ENCODE results near the gene MAG. TPM values are rescaled to one million over a fixed set of nuclear protein-coding genes. Genes with fewer than 3 reads are reported as not detected.

MAG gene
- total RNA-seq, 1 experiment from 2014 or later, result not detected

DNA sequence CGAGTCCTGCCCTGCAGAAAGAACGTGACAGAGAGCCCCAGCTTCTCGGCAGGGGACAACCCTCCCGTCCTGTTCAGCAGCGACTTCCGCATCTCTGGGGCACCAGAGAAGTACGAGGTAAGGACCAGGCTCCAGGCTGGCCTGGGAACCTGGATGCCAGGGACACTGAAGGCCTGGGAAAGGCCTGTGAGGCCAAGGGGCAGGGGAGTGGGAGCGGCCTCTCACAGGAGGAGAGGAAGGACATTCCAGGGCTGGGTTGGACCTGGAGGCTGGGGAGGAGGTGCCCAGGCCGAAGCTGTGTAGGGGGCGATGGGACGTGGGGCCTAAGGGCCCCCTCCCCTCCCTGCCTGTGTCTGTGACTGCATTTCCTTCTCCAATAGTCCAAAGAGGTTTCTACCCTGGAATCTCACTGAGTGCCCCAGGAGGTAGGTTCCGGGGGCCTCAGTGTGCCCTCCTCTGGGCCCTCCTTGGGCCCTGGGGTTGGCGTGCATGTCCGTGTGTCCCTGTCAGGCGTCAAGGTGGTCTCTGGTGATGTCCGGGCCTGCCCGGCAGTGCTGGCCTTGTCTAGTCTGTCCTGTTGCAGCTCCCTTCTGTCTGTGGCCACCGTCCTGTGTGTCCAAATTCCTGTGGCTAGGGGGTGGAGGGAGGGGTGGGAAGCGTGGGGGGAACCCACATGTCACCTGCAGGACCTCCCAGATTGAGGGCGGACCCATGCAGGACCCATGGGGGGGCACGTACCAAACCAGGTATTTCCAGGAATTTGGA, 20.1 kb downstream of the MAG start:
- no peak overlapping the region for H3K4me3 Mint-ChIP-seq
- DNase-seq, result no peak
- WGBS (ENCODE audit: extremely low coverage, insufficient read length, low lambda C conversion rate), result no CpG with 5 or more reads among the region's 21 CpGs

More for the DNA sequence above, 20.1 kb downstream of the MAG start:
- Histone ChIP-seq H3K9ac (ENCODE audit: extremely low read depth, insufficient read length, low read length) (no peak overlapping the region), H3K9me3 (ENCODE audit: control insufficient read depth, low read depth, low read length) (no peaks in the 10 kb centered on the region), H3K27ac (ENCODE audit: insufficient read length, low read depth, low read length) (no peak overlapping the region), H2AK5ac (ENCODE audit: insufficient read length, low read length) (no peak overlapping the region), H4K20me1 (ENCODE audit: control insufficient read depth, insufficient read depth, insufficient read length) (no peaks in the 10 kb centered on the region), H2AFZ (ENCODE audit: low read length) (no peak overlapping the region), H4K91ac (ENCODE audit: insufficient read length, low read depth, low read length) (no peak overlapping the region), H3K79me1 (ENCODE audit: insufficient read depth, low read depth, low read length, poor library complexity, severe bottlenecking) (no peaks in the 10 kb centered on the region), H2BK120ac (ENCODE audit: low read depth, low read length, poor library complexity, severe bottlenecking) (no peak overlapping the region), H3T11ph (ENCODE audit: low read length) (no peak overlapping the region), H3K79me2 (ENCODE audit: insufficient read depth, low read length) (no peaks in the 10 kb centered on the region), H2BK5ac (ENCODE audit: insufficient read length, low read length) (no peak overlapping the region), H3K27me3 (ENCODE audit: insufficient read depth, low read length) (no peaks in the 10 kb centered on the region), H4K8ac (replicated peaks; ENCODE audit: insufficient read length, low read depth, low read length) (no peak overlapping the region), H3K18ac (ENCODE audit: insufficient read length, low read depth, low read length) (no peak overlapping the region), H3K4me1 (ENCODE audit: insufficient read depth, low read length) (no peaks in the 10 kb centered on the region), H3K14ac (ENCODE audit: insufficient read depth, low read length) (no peak overlapping the region; the same call in 1 of the 2 replicates), H2BK15ac (ENCODE audit: low read depth, low read length) (no peak overlapping the region), H4K5ac (ENCODE audit: insufficient read length, low read depth, low read length) (no peak overlapping the region), H2BK12ac (ENCODE audit: insufficient read length, low read depth, low read length) (no peak overlapping the region), H2BK20ac (ENCODE audit: low read depth, low read length, poor library complexity, severe bottlenecking) (no peak overlapping the region), H3K23me2 (ENCODE audit: insufficient read length, low read depth, low read length, poor library complexity, severe bottlenecking) (no peaks in the 10 kb centered on the region), H3K4ac (ENCODE audit: low read depth, low read length) (no peak overlapping the region), H3K4me2 (ENCODE audit: insufficient read depth, insufficient read length, low read length) (no peak overlapping the region), H3K56ac (ENCODE audit: insufficient read length, low read depth, low read length) (no peak overlapping the region), H3K23ac (ENCODE audit: insufficient read length, low read depth, low read length) (no peak overlapping the region)
- Mint-ChIP-seq H3K27ac (no peak overlapping the region; a peak in 1 of 7 replicates), H3K27me3 (ENCODE audit: low read depth) (no peaks in the 10 kb centered on the region; the same call in 1 of the 2 replicates), H3K4me1 (no peaks in the 10 kb centered on the region; a peak in 1 of 4 replicates), H3K36me3 (ENCODE audit: insufficient read depth in 1 of 3, low read depth in 3 of 3) (peaks cover 0 to 2% (median 0%) of the 10 kb centered on the region in 3 experiments; a peak in 1 of 7 replicates), H3K9me3 (no peaks in the 10 kb centered on the region)
- TF ChIP-seq, protein P1, sequence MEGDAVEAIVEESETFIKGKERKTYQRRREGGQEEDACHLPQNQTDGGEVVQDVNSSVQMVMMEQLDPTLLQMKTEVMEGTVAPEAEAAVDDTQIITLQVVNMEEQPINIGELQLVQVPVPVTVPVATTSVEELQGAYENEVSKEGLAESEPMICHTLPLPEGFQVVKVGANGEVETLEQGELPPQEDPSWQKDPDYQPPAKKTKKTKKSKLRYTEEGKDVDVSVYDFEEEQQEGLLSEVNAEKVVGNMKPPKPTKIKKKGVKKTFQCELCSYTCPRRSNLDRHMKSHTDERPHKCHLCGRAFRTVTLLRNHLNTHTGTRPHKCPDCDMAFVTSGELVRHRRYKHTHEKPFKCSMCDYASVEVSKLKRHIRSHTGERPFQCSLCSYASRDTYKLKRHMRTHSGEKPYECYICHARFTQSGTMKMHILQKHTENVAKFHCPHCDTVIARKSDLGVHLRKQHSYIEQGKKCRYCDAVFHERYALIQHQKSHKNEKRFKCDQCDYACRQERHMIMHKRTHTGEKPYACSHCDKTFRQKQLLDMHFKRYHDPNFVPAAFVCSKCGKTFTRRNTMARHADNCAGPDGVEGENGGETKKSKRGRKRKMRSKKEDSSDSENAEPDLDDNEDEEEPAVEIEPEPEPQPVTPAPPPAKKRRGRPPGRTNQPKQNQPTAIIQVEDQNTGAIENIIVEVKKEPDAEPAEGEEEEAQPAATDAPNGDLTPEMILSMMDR (conservative IDR thresholded peaks at IDR 0.05), result no peak

Data from H9 (cell line).